Measurements from ENCODE around the gene AJAP1. TPM values are rescaled to one million over a fixed set of nuclear protein-coding genes. Genes with fewer than 3 reads are reported as not detected.

Gene AJAP1
- total RNA-seq, 1 donor from 2014 or later, result 3.5 TPM

- Mint-ChIP-seq H3K9me3 (ENCODE audit: unreplicated experiment) (peaks cover 4% of the 10 kb centered on the region), H3K4me3 (ENCODE audit: unreplicated experiment) (no peak overlapping the region), H3K27ac (ENCODE audit: unreplicated experiment) (no peak overlapping the region), H3K27me3 (ENCODE audit: unreplicated experiment) (no peaks in the 10 kb centered on the region), H3K4me1 (ENCODE audit: low read depth, unreplicated experiment) (no peaks in the 10 kb centered on the region), H3K36me3 (ENCODE audit: unreplicated experiment) (no peaks in the 10 kb centered on the region)
- no peak for DNase-seq
- TF ChIP-seq CTCF (IDR thresholded peaks at IDR 0.05; ENCODE audit: partially characterized antibody, unreplicated experiment), result no peak
These were observed 3.4 kb upstream of the AJAP1 start for GRCh38 chr1:4650981-4651380.

GRCh38 chr1:4652631-4653327, 1.6 kb upstream of the AJAP1 start:
- peaks cover 2% of the 10 kb centered on the region for H3K4me1 Mint-ChIP-seq (ENCODE audit: low read depth, unreplicated experiment)
- no peak overlapping the region for H3K4me3 Mint-ChIP-seq (ENCODE audit: unreplicated experiment)
- peak; percentile 77 for TF ChIP-seq CTCF (IDR thresholded peaks at IDR 0.05; ENCODE audit: partially characterized antibody, unreplicated experiment)

GRCh38 chr1:4653328-4653660, 1.1 kb upstream of the AJAP1 start:
- H3K4me1 Mint-ChIP-seq (ENCODE audit: low read depth, unreplicated experiment), result peaks cover 2% of the 10 kb centered on the region
- TF ChIP-seq CTCF (IDR thresholded peaks at IDR 0.05; ENCODE audit: partially characterized antibody, unreplicated experiment), result no peak
- no peaks in the 10 kb centered on the region for H3K27me3 Mint-ChIP-seq (ENCODE audit: unreplicated experiment)
- H3K36me3 Mint-ChIP-seq (ENCODE audit: unreplicated experiment), result no peaks in the 10 kb centered on the region
- peaks cover 16% of the 10 kb centered on the region for H3K9me3 Mint-ChIP-seq (ENCODE audit: unreplicated experiment)
- no peak for DNase-seq
- no peak overlapping the region for H3K27ac Mint-ChIP-seq (ENCODE audit: unreplicated experiment)
- no peak overlapping the region for H3K4me3 Mint-ChIP-seq (ENCODE audit: unreplicated experiment)

More at GRCh38 chr1:4652631-4653327, 1.6 kb upstream of the AJAP1 start:
- peak; percentile 63 for DNase-seq
- Mint-ChIP-seq H3K9me3 (ENCODE audit: unreplicated experiment) (peaks cover 15% of the 10 kb centered on the region), H3K36me3 (ENCODE audit: unreplicated experiment) (no peaks in the 10 kb centered on the region), H3K27ac (ENCODE audit: unreplicated experiment) (no peak overlapping the region), H3K27me3 (ENCODE audit: unreplicated experiment) (no peaks in the 10 kb centered on the region)

GRCh38 chr1:4654764-4655673, 610 bp downstream of the AJAP1 start:
- Mint-ChIP-seq H3K9me3 (ENCODE audit: unreplicated experiment) (peaks cover 16% of the 10 kb centered on the region), H3K4me3 (ENCODE audit: unreplicated experiment) (no peak overlapping the region), H3K27me3 (ENCODE audit: unreplicated experiment) (peaks cover 1% of the 10 kb centered on the region), H3K27ac (ENCODE audit: unreplicated experiment) (no peak overlapping the region), H3K36me3 (ENCODE audit: unreplicated experiment) (no peaks in the 10 kb centered on the region), H3K4me1 (ENCODE audit: low read depth, unreplicated experiment) (peaks cover 2% of the 10 kb centered on the region)
- peak; percentile 18 for DNase-seq
- no peak for TF ChIP-seq CTCF (IDR thresholded peaks at IDR 0.05; ENCODE audit: partially characterized antibody, unreplicated experiment)

All from glutamatergic neuron (in vitro differentiated cells).